ENCODE data around the gene PRPF39.
"Not testable (repeated sequence)": the region's sequence is repeated elsewhere in the genome, so short reads cannot be mapped to it uniquely, and the experiment has no call there.

The PRPF39 gene

DNA sequence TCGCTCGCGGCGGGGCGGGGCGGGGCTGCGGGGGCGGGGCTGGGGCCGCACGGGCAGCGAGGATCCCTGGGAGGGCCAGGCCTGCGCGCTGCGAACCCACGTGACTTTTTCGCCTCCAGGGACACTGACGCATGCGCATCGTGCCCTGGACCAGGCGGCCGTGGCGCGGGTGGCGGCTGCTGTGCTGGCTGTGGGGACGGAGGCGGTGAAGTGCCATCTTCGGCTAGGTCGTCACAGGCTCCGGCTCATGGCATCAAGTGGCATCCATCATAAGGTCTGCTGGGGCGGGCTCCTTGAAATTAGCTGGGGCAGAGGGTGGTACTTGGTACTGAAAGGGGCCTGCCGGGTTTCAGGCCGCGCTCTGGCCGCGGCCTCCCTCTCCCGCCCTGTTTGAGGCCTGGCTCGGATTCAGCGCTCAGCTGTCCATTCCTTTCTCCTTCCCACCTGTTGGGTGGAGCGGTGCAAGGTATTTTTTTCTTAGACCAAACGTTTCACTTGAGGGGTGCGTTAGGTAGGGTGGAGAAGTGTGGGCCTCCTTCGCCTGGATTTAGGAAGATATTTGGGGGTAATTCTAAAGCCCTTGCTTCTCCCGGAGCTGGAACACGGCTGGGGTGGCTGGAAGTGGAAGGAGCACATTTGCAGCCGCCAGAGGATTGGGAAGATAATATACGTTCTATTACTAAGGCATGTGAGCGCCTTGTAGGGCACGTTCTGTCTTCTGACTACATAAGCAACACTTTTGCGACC lies at the start of gene PRPF39:
TSS of gene PRPF39 (plus strand) at position 141 of the 747 bp plus-strand sequence. CDS start 11,124 bp downstream, outside the sequence.
- DNase-seq (ENCODE audit: low spot score) = peak; percentile 99

GRCh38 chr14:45034730-45035129 lies 49.2 kb upstream of the PRPF39 start:
- no peak for DNase-seq (ENCODE audit: low spot score)

DNA sequence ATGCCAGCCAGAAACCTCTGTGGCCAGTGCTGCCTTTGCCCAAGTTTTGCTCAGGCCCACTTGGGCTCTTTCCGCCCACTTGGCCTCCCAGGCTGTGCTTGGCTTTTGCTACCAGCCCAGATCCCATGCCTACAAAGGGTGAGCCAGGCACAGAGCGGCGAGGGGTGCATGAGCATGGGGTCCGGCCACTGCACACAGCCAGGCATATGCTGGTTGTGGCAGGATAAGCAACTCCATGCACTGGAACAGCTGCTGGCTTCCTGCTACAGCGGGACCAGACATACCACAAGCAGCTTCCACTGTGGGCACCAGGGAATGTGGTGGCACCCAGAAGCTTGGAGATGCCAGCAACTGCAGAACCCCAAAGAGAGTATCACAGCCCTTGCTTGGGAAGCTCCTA lies 45.7 kb upstream of the PRPF39 start:
- no peak for DNase-seq (ENCODE audit: low spot score)

DNA sequence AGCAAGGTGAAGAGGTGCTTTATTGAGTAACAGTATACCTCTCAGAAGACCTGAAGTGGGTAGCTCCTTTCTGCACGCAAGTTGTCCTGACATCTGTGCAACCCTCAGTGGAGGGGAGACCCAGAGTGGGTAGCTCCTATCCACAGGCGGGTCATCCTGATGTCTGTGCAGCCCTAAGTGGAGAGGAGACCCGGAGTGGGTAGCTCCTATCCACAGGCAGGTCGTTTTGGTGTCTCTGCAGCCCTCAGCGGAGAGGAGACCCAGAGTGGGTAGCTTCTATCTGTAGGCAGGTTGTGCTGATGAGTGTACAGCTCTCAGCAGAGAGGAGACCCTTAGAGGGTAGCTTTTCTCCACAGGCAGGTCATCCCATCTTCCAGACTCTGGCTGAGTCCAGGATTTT lies 45.1 kb upstream of the PRPF39 start:
- no peak for DNase-seq (ENCODE audit: low spot score)

DNA sequence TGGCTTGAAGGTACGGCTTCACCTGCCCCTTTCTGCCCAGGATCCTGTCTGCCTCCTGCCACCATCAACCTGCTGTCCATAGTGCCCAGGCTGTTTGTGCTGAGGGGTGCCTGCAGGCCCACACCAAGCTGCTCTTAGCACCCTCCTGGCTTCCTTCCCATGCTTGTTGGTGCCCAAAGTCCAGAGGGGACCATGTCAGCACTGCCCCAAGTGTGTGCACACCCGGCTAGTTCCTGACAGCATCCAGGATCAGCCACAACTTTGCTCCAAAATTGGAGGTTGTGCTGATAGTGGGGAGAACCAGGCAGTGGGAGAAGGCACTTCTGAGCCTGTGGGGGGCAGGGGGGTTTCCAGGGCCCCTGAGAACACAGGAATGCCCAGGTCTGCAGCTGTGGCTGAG lies 44.5 kb upstream of the PRPF39 start:
- DNase-seq (ENCODE audit: low spot score) = no peak

DNA sequence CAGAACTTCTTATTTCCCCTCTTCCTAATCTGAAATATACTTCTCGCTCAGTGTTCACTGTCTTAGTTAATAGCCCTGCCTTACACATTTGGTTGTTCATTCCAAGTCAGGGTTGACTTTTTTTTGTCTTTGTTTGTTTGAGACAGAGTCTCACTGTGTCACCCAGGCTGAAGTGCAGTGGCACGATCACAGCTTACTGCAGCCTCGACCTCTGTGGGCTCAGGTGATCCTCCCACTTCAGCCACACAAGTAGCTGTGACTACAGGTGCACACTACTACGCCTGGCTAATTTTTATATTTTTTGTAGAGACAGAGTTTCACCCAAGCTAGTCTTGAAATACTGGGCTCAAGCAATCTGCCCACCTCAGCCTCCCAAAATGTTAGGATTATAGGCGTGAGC lies 42.3 kb upstream of the PRPF39 start:
- no peak for DNase-seq (ENCODE audit: low spot score)

- no peak for DNase-seq (ENCODE audit: low spot score)
These were observed 39.3 kb upstream of the PRPF39 start for GRCh38 chr14:45044638-45045037.

GRCh38 chr14:45048385-45048784 lies 35.5 kb upstream of the PRPF39 start:
- DNase-seq (ENCODE audit: low spot score) = no peak

- DNase-seq (ENCODE audit: low spot score) = no peak
These were observed 32.7 kb upstream of the PRPF39 start for GRCh38 chr14:45051180-45051579.

DNA sequence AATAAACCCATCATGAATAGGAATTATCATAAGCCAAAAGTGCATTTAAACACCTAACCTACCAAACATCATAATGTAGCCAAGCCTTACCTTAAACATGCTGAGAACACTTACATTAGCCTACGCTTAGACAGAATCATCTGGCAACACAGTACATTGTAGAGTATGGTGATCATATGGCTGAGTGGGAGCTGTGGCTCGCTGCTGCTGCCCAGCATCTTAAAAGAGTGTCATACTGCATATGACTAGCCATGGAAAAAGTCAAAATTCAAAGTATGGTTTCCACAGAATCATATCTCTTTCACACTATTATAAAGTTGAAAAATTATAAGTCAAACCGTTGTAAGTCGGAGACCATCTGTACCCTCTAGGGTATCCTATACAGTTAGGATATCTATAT lies 32.0 kb upstream of the PRPF39 start:
- DNase-seq (ENCODE audit: low spot score) = no peak

DNA sequence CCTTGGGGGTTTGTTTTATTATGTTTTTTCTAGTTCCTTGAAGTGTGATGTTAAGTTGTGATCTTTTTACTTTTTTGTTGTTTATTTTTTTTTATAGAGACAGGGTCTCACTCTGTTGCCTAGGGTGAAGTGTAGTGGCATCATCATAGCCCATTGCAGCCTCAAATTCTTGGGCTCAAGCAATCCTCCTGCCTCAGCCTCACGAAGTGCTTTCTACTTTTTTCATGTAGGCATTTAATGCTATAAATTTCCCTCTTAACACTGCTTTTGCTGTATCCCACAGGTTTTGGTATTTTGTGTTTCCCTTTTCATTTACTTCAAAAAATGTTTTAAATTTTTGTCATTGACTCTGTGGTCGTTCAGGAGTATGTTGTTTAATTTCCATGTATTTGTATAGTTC lies 26.6 kb upstream of the PRPF39 start:
- DNase-seq (ENCODE audit: low spot score) = no peak

GRCh38 chr14:45057881-45058364 lies 26.0 kb upstream of the PRPF39 start:
- DNase-seq (ENCODE audit: low spot score) = no peak

DNA sequence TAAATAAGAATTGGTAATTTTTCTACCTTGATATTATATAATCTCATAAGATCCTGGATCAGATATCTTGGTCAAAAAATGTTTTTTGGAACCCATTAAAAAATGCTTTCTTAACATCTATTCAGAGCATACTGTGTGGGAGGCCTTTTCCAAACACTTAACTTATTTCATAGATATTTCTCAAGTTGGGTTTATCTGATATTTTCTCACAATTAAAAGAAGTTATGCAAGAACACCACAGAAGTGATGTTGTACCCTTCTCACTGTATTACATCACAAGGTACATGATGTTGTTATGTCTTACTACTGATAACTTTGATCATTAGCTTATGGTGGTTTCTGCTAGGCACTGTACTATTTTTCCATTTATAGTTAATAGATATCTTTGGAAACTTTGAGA lies 23.4 kb upstream of the PRPF39 start:
- DNase-seq (ENCODE audit: low spot score) = no peak

- no peak for DNase-seq (ENCODE audit: low spot score)
These were observed 18.4 kb upstream of the PRPF39 start for GRCh38 chr14:45065540-45065939.

DNA sequence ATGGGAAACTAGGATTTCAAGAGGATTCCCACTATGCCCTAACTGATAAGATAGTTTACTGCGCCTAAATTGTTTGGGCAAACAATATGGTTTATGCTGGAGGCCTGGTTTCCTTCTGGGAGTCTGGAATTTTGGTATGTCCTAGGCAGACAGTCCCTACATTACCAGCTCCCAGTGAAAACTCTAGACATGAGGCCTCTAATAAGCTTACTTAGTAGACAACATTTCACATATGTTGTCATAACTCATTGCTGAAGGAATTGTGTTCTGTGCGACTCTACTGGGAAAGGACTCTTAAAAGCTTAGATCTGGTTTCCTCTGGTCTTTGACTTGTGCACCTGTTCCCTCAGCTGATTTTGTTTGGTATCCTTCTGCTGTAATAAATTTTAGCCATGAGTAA lies 18.0 kb upstream of the PRPF39 start:
- DNase-seq (ENCODE audit: low spot score) = no peak

GRCh38 chr14:45066667-45067066 lies 17.2 kb upstream of the PRPF39 start:
- no peak for DNase-seq (ENCODE audit: low spot score)

DNA sequence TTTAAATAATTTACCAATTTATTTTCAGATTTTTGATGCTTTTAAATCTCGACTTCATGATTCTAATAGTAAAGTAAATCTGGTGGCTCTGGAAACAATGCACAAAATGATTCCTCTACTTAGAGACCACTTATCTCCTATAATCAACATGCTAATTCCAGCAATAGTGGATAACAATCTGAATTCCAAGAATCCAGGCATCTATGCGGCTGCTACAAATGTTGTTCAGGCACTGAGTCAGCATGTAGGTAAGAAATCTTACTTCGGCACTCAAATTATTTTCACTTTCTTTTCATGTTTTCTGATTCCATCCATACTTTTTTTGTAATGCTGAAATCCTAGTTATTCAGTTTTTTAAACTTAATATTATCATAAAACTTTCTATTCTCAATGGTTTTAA lies 15.5 kb upstream of the PRPF39 start:
- no peak for DNase-seq (ENCODE audit: low spot score)

GRCh38 chr14:45070215-45070614 lies 13.7 kb upstream of the PRPF39 start:
- DNase-seq (ENCODE audit: low spot score) = no peak

GRCh38 chr14:45072126-45072525 lies 11.8 kb upstream of the PRPF39 start:
- no peak for DNase-seq (ENCODE audit: low spot score)

DNA sequence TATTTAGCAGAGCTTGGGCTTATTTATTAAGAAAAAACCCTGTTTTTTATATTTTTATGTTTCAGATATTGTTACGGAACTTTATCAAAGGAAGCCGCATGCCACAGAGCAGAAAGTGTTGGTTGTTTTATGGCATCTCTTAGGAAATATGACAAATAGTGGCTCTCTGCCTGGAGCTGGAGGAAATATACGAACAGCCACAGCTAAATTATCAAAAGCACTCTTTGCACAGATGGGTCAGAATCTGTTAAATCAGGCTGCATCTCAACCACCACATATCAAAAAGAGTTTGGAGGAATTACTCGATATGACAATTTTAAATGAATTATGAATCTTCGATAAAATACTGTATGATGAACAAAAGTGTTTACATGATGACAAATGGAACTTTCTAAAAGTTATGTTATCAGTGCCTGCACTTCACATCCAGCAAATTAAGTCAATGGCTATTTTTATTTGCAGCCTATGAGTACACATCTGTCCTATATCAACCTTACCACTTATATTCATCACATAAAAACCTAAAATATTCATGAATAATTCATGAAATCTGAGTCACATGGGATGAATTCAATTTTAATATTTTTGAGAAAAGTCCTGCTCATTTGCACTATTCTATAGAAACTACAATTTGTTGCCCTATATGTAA lies 10.6 kb upstream of the PRPF39 start:
- DNase-seq (ENCODE audit: low spot score) = no peak

DNA sequence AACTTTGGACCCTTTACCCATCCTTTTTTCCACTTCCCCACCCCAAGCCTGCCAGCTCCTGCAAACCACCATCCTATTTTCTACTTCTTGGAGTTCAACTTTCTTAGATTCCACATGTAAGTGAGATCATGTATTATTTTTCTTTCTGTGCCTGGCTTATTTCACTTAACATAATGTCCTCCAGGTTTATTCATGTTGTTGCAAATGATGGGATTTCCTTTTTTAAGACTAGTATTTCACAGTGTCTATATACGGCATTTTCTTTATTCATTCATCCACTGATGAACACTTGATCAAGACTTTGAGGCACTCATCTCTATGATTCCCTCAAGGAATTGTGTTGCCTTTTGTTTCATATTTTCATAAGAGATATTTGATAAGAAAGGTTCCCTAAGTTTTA lies 5.6 kb upstream of the PRPF39 start:
- DNase-seq (ENCODE audit: low spot score) = no peak

GRCh38 chr14:45080416-45080968 lies 3.4 kb upstream of the PRPF39 start:
- DNase-seq (ENCODE audit: low spot score) = not testable (repeated sequence)

- DNase-seq (ENCODE audit: low spot score) = not testable (repeated sequence)
These were observed 2.8 kb upstream of the PRPF39 start for GRCh38 chr14:45081096-45081495.

All from AG08395 (cell line).